Stomach smooth muscle (tissue), 2 donors: ENCODE results near the gene RBMS3.
A peak's percentile ranks its signal among the peaks of the same experiment; 100 is the strongest.

ENCODE experiments used
- H3K27ac ChIP-seq: one replicate; pipeline ENCODE4 v1.7.0; 2013; ENCODE audit warnings: mild to moderate bottlenecking, low read length, inconsistent platforms
- H3K27me3 ChIP-seq, 2 donors: one replicate each; pipeline ENCODE4 v1.7.0; 2013; ENCODE audit warnings: low read length in 2 of 2; ENCODE audit not compliant: insufficient read depth in 2 of 2, control insufficient read depth in 1 of 2
- H3K36me3 ChIP-seq, 2 donors: one replicate each; pipeline ENCODE4 v1.7.0; 2013; ENCODE audit warnings: low read length in 2 of 2; ENCODE audit not compliant: control insufficient read depth in 2 of 2, insufficient read depth in 2 of 2
- H3K4me1 ChIP-seq: one replicate; pipeline ENCODE4 v1.7.0; 2013; ENCODE audit warnings: low read length; ENCODE audit not compliant: control insufficient read depth, insufficient read depth
- H3K4me3 ChIP-seq, 2 donors: one replicate each; pipeline ENCODE4 v1.7.0; 2013; ENCODE audit warnings: low read length in 2 of 2
- H3K9ac ChIP-seq, 2 donors: one replicate each; pipeline ENCODE4 v1.7.0; 2013; ENCODE audit warnings: low read length in 2 of 2, mild to moderate bottlenecking in 1 of 2
- H3K9me3 ChIP-seq, 2 donors: one replicate each; pipeline ENCODE4 v1.7.0; 2013; ENCODE audit warnings: low read length in 2 of 2; ENCODE audit not compliant: control insufficient read depth in 2 of 2
- donor health status: healthy.
- donor health status: Pancreatic carcinoma.

RBMS3 gene

GRCh38 chr3:29338377-29338776 is 57.5 kb downstream of the RBMS3 start:
- Histone ChIP-seq H3K4me1 (no peaks in the 10 kb centered on the region), H3K36me3 (no peaks in the 10 kb centered on the region), H3K9me3 (no peaks in the 10 kb centered on the region), H3K4me3 (no peak overlapping the region), H3K27me3 (no peaks in the 10 kb centered on the region), H3K27ac (no peak overlapping the region), H3K9ac (no peak overlapping the region)

GRCh38 chr3:29339016-29339833 is 58.4 kb downstream of the RBMS3 start:
- H3K27ac ChIP-seq, result no peak overlapping the region
- no peaks in the 10 kb centered on the region for H3K27me3 ChIP-seq
- H3K4me3 ChIP-seq, result peak overlapping the region in 1 of 2 donors; percentile 17
- no peaks in the 10 kb centered on the region for H3K36me3 ChIP-seq
- H3K4me1 ChIP-seq, result no peaks in the 10 kb centered on the region
- no peaks in the 10 kb centered on the region for H3K9me3 ChIP-seq
- no peak overlapping the region for H3K9ac ChIP-seq

GRCh38 chr3:29344154-29344553 is 63.3 kb downstream of the RBMS3 start:
- Histone ChIP-seq H3K36me3 (no peaks in the 10 kb centered on the region), H3K9me3 (no peaks in the 10 kb centered on the region), H3K4me3 (no peak overlapping the region), H3K27me3 (no peaks in the 10 kb centered on the region), H3K4me1 (no peaks in the 10 kb centered on the region), H3K27ac (no peak overlapping the region), H3K9ac (no peak overlapping the region)

GRCh38 chr3:29344935-29345334 is 64.1 kb downstream of the RBMS3 start:
- Histone ChIP-seq H3K9me3 (no peaks in the 10 kb centered on the region), H3K4me3 (no peak overlapping the region), H3K36me3 (no peaks in the 10 kb centered on the region), H3K27me3 (no peaks in the 10 kb centered on the region), H3K9ac (no peak overlapping the region), H3K4me1 (no peaks in the 10 kb centered on the region), H3K27ac (no peak overlapping the region)

- Histone ChIP-seq H3K36me3 (no peaks in the 10 kb centered on the region), H3K27ac (no peak overlapping the region), H3K9me3 (no peaks in the 10 kb centered on the region), H3K4me3 (no peak overlapping the region), H3K27me3 (no peaks in the 10 kb centered on the region), H3K9ac (no peak overlapping the region), H3K4me1 (no peaks in the 10 kb centered on the region)
Measured at GRCh38 chr3:29345516-29346300, 64.8 kb downstream of the RBMS3 start.

- no peaks in the 10 kb centered on the region for H3K9me3 ChIP-seq
- no peak overlapping the region for H3K27ac ChIP-seq
- no peaks in the 10 kb centered on the region for H3K27me3 ChIP-seq
- H3K36me3 ChIP-seq, result no peaks in the 10 kb centered on the region
- no peak overlapping the region for H3K9ac ChIP-seq
- H3K4me1 ChIP-seq, result no peaks in the 10 kb centered on the region
- no peak overlapping the region for H3K4me3 ChIP-seq
Measured at GRCh38 chr3:29346828-29347227, 66.0 kb downstream of the RBMS3 start.

GRCh38 chr3:29347412-29347811 is 66.5 kb downstream of the RBMS3 start:
- no peaks in the 10 kb centered on the region for H3K36me3 ChIP-seq
- H3K27me3 ChIP-seq, result no peaks in the 10 kb centered on the region
- no peaks in the 10 kb centered on the region for H3K9me3 ChIP-seq
- H3K9ac ChIP-seq, result no peak overlapping the region
- no peak overlapping the region for H3K27ac ChIP-seq
- no peak overlapping the region for H3K4me3 ChIP-seq
- H3K4me1 ChIP-seq, result no peaks in the 10 kb centered on the region

GRCh38 chr3:29348316-29348715 is 67.4 kb downstream of the RBMS3 start:
- H3K9ac ChIP-seq, result no peak overlapping the region
- H3K4me1 ChIP-seq, result no peaks in the 10 kb centered on the region
- H3K27ac ChIP-seq, result no peak overlapping the region
- no peaks in the 10 kb centered on the region for H3K9me3 ChIP-seq
- no peak overlapping the region for H3K4me3 ChIP-seq
- no peaks in the 10 kb centered on the region for H3K36me3 ChIP-seq
- no peaks in the 10 kb centered on the region for H3K27me3 ChIP-seq

GRCh38 chr3:29349049-29349448 is 68.2 kb downstream of the RBMS3 start:
- Histone ChIP-seq H3K9me3 (no peaks in the 10 kb centered on the region), H3K36me3 (no peaks in the 10 kb centered on the region), H3K27me3 (no peaks in the 10 kb centered on the region), H3K27ac (no peak overlapping the region), H3K4me1 (no peaks in the 10 kb centered on the region), H3K4me3 (no peak overlapping the region), H3K9ac (no peak overlapping the region)

GRCh38 chr3:29353807-29354206 is 72.9 kb downstream of the RBMS3 start:
- Histone ChIP-seq H3K4me3 (no peak overlapping the region), H3K9me3 (no peaks in the 10 kb centered on the region), H3K9ac (no peak overlapping the region), H3K4me1 (no peaks in the 10 kb centered on the region), H3K27ac (no peak overlapping the region), H3K36me3 (no peaks in the 10 kb centered on the region), H3K27me3 (no peaks in the 10 kb centered on the region)

- Histone ChIP-seq H3K4me3 (no peak overlapping the region), H3K4me1 (no peaks in the 10 kb centered on the region), H3K27me3 (no peaks in the 10 kb centered on the region), H3K9ac (no peak overlapping the region), H3K9me3 (no peaks in the 10 kb centered on the region), H3K36me3 (no peaks in the 10 kb centered on the region), H3K27ac (no peak overlapping the region)
Measured at GRCh38 chr3:29354894-29355293, 74.0 kb downstream of the RBMS3 start.
